Fibroblast of peridontal ligament (primary cell): Measurements from ENCODE around the gene LRRC25.

Experiments used
- DNase-seq: peaks from one replicate; pipeline ENCODE4 v3.0.0-alpha.2; 2010; ENCODE audit errors: extremely low read depth

LRRC25 gene

DNA sequence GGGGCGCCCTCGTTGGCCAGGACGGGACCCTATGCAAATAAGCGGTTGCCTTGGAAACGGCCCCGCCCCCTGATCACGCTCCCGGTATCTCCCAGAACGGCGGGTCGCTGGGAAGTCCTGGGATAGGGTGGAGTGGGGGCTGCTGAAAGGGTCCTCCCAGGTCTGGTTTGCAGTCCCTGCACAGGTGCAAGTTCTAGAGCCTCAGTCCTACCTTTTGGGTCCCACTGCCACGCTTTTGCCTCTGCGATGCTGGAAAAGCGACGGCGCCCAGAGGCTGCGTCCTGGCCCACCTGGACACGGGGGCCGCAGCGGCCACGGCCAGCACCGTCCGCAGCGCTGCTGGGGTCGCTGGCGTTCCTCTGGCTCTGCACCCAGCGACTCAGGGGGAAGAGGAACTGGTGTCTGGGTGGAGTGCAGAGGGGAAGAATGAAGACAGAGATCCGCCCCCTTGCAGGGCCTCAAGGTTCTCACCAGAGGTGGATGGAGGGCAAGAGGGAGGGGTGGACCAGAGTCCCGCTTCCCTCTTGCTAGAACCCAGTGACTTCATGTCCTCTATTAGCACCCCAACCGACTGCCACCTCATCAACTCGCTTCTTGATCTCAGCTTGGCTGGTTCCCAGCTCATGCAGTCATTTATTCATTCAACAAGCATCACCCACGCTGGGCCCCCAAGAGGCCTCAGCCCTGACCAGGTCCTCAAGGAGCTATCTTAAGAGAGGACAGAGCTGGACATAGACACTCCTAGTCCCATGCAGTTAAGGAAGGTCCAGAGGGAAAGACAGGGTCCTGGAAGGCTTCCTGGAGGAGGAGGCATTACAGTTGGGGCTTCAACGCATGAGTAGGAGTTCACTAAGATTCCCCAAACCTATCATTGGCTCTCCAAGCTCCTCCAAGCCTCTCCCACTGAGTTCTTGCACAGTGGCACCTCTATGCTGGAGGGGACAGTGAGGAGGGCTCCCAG, at the start of gene LRRC25:
Gene LRRC25, minus strand, starts transcription at position 381 of the 961 bp plus-strand sequence. CDS start 659 bp downstream, outside the sequence.
- DNase-seq: no peak

DNA sequence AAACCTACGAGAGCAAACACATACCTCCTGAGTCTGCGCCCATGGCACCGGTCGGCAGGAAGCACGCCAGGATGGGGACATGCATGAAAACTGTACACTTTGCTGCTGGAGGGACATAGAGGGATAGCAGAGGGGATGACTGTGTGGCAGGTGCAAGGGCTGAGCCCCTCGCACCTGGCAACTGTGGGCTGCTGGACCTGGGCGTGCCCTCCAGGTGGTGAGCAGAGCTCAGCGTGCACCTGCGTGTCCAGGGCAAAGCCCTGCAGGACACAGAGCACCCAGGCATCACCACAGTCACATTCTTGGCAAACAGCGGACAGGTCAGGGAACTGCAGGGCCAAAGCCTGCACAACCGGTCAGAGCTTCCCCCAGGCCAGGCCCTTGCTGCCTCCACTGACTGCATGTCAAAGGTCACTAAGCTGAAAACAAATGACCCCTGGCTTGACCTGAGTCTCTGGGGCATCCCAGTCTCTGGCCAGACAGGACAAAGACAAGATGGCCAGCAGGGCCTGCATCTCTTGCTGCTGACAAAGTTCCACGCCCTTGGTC, 49.5 kb upstream of the LRRC25 start:
- no peak for DNase-seq

DNA sequence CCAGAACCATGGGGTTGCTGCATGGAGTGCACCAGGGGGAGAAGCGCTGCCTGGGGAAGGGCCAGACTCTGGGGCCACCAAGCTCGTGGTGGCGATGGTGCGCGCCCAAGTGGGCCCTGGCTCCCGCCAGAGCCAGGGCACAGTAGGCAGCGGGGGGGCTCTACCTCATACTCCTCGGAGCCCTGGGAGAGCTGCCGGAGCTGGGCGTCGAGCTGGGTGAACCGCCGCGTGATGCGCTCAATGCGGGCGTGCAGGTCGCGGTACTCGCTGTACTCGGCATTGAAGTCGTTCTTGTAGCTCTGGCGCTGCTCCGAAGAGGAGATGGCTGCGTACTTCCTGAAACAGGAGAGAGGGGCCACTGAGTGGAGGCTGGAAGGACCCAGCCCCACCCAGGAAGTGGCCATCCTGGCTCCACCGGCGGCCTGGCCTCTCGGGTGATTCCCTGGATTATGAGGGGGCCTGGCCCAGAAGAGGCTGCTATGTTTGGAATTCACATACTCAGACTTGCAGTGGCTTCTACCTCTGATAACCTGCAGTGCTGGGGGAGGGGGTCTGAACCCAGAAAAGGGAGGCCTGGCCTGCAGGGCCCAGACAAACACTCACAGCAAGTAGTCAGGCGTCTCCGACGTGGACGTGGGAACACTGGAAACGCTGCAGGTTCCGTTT, 48.9 kb upstream of the LRRC25 start:
- no peak for DNase-seq

DNA sequence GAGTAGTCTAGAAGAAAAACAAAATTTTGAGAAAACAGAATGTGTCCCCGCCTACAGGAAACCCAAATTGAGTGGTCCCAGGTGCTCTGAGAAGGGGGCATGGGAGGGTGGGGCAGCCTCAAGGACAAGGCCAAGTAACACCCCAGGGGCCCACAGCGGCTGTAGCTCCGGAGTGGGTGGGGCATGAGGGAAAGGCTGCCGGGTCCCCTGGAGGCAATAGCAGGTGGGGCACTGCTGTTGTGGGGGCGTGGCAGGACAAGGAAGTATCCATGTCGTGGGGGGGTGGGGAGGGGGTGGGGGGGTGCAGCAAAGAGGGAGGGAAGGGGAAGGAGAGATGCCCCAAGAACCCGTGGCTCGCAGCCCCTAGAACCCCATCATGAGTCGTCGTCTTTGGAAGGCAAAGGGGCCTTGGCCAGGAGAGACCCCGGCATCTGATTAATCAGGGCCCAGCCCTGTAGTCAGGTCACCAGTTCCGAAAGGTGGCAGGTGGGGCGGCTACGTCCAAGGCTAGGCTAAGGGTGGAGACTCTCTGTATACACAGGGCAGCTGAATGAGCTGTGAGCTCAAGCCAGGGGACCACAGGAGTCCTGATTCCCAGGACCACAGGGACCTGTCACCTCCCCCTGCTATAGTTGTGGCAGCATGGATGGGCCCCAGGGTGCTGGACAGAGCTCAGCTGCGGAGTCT, 48.0 kb upstream of the LRRC25 start:
- no peak for DNase-seq

DNA sequence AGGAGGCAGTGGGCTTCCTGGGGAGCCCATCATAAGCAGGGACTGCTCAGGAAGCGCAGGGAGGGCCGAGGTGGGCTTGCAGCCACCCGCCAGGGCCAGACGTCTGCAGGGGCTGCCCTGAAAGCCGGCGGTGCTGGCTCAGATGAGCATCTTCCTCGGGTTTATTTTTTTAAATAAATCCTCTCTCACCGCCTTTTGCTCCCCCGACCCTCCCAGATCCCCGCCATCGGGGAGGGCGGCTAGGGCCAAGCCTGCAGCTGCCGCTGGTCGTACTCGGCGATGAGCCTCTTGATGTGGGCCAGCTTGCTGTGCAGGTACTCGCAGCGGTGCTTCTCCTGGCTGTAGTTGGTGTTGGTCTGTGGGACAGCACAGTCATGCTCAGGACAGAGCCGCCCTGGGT, 47.1 kb upstream of the LRRC25 start:
- DNase-seq: no peak

DNA sequence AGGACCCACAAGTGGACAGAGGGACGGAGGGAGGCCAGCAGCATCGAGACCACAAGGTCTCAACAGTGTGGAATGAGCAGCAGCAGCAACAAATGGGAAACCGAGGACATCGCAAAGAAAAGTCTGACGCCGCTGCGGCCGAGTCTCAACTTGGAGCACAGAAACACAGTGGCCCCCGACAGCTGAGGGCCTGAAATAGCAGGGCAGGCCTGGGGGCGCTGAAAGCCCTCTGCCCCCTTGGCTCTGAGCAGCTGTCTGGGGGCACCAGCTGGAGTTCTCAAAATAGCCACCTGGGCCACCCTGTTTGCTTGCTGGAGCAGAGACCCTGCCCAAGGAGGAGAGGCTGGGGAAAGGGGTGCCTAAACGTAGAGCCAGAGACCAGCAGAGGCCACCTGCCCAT, 46.4 kb upstream of the LRRC25 start:
- DNase-seq: no peak

DNA sequence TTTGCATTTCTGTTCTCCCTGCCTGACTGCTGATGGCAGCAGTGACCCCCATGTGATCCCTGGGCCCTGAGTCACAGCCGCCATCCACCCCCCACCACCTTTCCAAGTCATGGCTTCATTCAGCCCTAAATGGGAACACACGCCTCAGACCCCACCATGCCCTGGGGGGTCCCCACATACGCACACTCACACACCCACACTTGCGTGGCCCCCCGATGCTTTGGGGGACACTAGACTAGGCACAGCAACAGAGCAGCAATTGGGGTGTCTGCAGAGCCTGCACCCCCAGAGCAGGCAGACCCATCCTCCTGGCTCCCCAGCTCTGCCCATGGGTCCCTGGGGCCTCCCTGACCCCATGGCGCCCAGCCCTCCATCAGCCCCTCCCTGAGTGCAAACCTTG, 46.0 kb upstream of the LRRC25 start:
- no peak for DNase-seq

DNA sequence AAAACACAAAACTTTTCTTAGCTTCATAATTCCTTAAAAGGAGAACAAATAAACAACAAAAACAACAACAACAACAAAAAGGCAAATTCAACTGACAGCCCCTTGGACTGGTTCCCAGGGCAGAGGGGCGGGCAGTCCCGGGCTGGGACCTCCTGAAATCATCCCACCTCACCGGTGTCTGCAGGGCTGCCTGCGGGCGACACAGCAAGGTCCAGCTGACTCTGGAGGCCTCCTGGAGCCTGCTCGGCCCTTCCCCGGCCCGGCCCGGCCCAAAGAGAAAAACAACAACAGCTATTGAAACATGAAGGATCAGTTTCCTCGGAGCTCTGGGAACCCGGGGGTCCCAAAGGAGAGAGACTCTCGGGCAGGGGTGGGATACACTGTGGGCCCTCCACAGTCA, 45.5 kb upstream of the LRRC25 start:
- no peak for DNase-seq

DNA sequence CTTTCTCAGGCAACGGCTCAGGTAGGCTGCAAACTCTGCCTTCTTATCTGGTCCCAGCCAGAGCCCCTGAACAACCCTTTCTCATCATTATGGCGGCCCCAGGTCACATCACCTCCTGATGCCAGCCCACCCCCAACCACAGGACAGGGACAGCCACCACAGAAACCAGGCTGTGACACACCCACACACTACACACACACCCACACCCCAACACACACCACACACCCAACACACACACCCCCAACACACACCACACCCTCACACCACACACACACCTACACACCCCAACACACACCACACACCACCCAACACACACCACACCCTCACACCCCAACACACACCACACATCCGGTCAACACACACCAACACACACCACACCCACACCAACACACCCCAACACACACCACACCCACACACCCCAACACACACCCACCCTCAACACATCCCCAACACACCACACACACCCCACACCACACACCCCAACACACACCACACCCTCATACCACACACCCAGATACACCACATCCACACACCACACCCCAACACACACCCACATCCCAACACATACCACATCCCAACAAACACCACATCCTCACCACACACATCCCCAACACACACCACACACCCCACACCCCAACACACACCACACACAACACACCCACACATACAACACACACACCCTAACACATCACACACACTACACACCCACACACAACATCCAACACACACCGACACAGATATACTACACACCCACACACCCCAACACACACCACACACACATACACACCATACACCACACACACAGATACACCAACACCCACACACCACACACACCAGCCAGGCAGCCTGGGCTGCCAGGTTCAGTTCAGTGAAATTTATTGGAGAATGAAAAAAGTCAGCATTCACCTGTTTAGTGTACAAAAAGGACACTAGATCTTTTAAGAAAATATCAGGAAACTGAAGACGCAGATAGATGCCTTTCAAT, 44.7 kb upstream of the LRRC25 start:
- DNase-seq: no peak

DNA sequence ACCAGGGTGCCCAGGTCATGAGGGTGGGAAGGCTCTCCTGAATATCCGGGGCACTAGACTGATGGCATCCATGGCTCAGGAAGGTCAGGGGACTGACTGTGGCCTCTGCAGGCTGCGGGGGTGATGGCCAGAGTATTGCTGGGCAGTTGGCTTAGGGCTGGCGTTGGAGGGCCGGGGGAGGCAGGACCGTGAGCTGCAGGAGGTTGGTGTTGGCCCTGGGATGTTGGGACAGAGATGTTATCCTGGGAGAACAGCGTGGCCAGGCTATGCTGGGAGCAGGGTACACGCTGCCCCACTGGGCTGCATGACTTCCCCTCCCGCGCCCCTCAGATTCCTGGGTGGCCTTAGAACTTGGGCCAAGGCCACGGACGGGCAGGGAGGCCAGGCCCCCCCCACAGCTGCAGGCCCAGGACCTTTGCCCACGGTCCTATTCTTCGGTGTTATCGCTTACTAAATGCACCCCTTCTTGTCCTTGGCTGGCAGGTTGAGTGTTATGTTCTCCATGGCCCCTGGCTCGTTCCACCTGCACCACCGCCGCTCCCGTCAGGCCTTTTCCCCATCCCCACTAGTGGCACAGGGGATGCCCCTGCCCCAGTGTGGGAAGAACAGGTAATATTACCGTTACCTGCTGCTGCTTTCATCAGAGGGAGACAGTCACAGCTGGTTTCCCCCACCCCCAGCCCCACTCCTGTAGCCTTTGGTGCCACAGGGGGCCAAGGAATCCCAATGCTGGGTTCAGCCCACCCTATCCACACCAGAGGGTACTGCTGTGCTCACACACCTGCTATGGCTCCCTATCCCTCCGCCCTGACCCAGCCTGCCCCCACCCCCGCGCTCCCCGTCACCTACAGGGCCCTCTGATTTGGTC, 43.7 kb upstream of the LRRC25 start:
- no peak for DNase-seq

DNA sequence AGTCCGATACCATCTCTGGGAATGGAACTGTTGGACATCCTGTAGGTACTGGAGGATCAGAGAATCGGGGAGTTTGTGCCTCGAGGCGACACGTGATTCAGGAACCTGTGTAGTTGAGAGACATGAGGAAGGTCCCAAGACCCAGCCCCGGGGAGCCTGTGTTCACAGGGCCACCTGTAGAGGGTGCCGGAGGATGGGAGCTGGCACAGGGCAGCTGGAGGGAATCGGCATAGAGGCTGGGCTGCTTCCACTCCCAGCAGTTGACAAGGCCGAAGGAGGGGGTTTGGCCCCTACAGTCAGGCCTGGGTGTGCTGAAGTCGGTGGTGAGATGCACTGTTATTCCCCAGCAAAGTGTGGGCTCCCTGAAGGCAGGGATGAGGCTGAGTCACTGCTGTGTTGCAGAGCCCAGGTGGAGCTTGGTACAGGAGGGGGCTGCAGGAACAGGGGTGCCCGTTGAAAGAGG, 43.0 kb upstream of the LRRC25 start:
- DNase-seq: no peak

DNA sequence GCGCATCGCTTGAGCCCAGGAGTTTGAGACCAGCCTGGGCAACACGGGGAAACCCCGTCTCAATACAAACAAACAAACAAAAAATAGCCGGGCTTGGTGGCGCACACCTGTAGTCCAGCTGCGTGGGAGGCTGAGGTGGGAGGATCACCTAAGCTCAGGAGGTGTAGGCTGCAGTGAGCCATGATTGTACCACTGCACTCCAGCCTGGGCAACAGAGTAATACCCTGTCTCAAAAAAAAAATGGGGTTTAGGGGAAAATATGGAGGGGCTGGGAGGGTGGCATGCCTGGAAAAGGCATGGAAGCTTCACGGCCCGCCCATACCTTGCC, 42.5 kb upstream of the LRRC25 start:
- no peak for DNase-seq

DNA sequence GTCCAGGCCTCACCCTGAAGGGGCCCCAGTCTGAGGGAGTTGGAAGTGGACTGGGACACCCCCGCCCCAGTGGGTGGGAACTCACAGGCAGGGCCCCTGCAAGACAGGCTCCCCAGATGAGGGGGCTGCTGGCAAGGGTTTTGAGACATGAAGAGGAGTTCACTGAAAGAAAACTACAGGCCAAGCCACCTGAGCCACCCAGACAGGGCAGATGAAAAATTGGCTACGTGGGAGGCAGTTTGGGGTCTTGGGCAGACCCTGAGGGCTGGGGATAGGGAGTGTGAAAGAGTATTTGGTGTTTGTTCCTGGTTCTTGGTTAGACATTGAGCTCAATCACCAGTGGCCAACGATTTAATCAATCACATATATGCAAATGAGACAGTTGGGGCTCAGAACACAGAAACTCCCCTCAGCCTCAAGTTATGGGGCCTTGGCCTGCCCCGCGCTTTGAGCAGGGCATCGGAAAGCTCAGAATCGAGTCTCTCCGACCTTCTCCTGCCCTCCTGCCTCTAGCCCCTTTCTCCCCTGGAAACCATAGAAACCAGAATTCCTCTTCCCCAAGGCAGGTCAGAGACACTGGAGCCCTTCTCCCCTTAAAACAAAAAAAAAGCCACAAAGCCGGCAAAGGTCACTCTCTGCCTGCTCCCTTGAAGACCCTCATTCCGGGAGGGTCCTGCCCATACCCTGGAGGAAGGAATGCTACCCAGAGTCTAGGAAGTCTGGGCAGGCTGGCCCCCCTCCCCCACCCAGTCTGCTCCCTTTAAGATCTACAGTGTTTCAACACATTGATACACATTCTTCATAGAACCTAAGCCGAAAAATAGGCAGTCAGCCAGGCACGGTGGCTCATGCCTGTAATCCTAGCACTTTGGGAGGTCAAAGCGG, 41.8 kb upstream of the LRRC25 start:
- no peak for DNase-seq

DNA sequence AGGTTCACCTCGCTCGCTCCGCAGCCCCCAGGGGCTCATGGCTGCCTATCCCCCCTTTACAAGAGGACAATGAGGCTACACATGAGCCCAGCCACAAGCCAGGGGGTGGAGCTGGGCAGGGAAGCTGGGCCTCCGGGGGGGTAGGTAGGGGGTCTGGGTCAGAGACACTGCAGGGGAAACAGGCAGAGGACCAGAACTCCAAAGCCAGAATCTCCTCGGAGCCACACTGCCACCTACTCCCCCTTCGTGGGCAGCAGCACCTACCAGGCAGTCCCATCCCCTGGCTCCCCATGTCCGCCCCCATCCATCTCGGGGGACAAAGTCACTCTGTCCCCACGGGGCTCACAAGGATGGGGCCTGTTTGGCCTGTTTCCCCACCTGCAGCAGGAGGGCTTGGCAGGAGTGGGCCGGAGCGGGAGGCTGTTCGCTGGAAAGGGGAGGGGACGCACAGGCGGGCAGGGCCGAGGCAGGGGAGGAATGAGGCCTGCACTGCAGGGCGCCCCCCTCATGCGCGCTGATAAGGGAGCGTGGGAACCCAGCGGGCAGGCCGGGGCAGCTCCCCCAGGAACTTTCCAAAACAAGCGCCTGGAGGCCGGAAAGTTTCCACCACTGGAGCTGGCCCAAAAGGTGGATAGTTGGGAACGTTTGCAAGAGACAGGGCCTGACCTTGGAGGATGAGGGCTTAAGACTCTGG, 41.1 kb upstream of the LRRC25 start:
- DNase-seq: no peak

DNA sequence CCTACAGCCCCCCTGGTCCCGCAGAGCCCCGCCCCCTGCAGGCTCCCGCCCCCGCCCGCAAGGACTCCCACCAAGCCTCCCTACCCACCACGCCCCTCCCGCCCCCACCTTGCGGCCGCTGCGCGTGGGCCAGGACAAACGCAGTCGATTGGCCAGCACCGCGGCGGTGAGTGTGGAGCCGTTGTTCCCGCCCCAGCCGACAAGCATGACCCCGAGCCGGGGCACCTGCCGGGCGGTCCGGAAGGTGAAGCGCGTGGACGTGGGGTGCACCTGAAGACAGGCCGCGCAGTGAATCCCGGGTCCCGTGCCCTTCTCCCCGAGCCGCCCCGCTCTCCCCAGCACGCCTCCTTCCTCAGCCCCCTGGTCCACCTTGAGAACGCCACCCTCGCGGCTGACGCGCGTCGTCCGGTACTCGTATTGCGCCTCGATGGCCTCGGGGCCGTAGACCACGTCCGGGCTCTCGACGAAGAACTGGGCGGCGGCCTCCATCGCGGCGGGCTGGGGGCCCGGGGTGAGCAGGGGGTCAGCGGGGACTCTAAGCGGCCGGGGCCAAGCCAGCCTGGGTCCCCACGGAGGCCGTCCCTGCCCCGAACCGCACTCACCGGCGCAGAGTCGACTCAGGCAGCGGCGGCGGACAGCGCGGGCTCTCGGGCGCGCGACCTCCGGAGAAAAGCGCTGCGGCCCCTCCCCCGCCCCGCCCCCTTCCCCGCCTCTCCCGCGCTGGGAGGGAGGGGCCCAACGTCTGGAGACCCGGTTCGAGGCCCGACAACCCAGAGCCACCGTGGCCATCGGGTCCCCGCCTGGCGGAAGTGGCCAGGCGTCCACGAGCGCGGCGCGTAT, 40.3 kb upstream of the LRRC25 start, which contains the start of gene ISYNA1:
Gene ISYNA1, minus strand, starts transcription at position 643 of the 840 bp plus-strand sequence. Its CDS starts 154 bp downstream, at position 489.
- no peak for DNase-seq

DNA sequence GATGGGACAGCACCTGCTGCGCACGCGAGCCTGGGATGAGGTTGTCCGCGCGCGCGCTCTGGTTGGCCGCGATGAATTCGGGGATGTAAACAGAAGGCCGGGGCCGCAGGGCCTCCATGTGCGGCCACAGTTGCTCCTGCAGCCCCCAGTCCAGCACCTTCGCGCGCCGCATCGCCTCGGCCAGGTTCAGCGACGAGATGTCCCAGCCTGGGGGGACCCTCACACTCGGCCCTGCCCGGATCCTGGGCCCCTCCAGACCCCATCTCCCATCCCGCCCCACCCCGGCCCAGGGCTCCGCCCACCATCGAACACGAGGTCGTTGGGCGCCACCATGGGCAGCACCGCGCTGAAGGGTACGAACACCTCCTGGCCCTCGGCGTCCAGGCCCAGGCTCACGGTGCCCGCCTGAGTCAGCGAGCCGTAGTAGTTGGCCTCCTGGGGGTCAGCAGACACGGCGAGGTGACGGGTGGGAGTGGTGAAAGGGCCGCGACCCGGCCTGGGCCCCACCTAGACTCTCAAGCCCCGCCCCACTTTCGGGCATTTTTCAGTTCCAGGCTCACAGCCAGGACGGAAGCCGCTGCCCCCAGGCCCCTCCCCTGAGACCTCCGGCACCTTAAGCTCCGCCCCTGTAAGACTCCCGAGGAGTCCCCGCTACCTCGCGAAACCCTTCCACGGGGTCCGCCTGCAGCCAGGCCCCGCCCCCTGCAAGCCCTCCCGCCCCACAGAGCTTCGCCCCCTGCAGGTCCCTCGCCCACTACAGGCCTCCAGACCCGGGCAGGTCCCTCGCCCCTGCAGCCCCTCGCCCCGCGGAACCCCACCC, 39.5 kb upstream of the LRRC25 start:
- DNase-seq: peak; percentile 64
